HG02852 (cell line): ENCODE results near the gene ADAMTS17.

Source experiments
- ATAC-seq: cut with Tn5 transposase; IDR thresholded peaks from one replicate; pipeline ENCODE4 v1.9.1; 2021; ENCODE audit warnings: mild to moderate bottlenecking, moderate library complexity; ENCODE audit not compliant: unreplicated experiment

The ADAMTS17 gene

DNA sequence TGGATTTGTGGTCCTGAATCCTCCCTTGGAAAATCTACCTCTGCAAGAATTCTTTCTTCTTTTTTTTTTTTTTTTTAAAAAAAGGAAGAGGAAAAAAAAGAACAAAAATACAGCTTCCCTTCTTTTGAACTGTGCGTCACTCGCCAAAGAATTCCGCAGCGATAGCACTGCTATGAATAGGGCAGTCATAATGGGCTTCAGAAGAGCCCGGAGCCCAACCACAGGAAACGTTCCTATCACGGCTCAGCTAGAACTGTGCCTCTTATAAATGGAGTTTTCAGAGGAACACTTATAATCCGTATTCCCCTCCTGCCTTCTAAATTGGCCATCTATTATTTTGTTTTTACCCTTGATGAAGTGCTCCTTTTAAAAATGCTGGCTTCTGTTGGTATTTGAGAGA is 227.7 kb downstream of the ADAMTS17 start:
- ATAC-seq, result no peak

DNA sequence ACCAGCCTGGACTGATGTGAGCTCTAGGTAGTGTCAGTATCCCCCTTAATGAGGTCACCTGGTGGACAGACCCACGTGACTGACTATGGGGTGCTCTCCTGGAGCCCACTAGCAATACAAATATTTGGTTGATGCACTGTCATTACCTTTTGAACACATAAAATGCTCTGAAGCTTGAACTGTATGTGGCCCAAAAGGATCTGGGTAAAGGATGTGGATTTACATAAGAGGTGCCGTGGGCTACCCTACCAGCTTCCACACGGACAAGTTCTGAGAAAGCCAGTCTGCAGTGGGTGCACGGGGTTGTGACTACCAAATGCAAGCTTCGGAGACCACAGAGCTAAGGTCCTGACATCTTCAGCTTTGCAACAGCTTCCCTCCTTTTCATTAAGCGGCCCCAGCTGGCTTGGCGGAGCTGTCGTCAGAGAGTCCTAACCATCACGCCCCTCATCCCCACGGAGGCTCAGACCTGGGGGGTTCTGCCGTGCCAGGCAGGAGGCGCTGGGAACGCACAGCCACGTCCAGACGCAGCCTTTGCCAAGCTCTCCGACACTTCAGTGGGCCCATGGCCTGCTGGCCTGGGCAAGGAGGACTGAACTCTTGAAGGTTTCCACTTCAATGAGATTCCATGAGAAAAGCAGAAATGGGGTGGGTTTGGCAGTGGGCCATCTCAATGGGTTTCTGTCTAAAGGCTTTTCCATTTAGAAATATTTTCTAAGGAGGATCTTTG is 228.3 kb downstream of the ADAMTS17 start:
- no peak for ATAC-seq

DNA sequence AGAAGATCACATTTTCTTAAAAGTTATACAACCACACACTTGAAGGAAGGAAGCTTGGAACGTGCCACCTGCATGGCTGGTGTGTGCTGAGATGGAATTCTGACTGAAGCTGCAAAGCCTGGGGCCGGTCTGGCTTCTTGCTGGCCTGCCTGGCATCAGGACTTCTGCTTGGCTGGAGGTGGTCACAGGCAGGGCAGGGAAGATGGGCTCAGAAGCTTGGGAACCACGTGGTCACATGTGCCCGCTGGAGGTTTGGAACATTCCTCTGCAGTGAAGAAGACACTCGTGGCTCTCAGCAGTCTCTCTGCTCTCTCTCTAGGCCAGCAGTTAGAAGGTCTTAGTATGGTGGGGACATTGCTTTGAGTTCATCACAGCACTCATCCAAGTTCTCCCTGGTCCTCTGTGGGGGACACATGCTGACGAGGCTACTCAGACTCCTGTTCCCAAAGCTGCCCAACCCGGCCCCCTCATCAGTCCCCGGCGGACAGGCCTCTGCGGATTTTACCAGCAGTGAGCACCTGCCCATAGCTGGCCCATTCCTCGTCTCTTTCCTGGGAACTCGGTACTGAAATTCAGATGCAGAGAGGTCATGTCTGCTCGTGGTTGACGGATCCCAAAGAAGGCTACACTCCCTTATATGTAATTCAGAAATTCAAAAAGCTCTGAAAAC is 229.0 kb downstream of the ADAMTS17 start:
- no peak for ATAC-seq

DNA sequence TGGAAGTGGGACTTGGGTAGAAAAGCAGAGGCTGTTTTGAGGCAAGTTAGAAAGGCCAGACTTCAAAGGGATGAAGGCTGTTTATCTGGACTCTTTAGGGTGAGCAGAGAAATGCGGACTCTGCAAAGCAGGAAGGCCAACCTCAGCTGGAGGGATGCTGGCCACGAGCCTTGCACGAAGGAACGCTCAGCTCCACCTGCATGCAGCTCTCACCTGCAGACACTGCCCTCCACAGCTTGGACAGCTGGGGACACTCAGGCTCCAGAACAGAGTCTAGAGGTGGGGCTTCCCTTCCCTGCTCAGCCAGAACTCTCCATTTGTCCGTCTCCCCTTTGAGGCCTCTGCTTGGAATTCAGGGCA is 229.7 kb downstream of the ADAMTS17 start:
- ATAC-seq, result no peak

GRCh38 chr15:100111125-100112060 is 230.4 kb downstream of the ADAMTS17 start:
- ATAC-seq, result no peak

- ATAC-seq, result no peak
Measured at GRCh38 chr15:100109486-100110035, 232.2 kb downstream of the ADAMTS17 start.

GRCh38 chr15:100108846-100109245 is 232.9 kb downstream of the ADAMTS17 start:
- ATAC-seq, result no peak

GRCh38 chr15:100108346-100108745 is 233.4 kb downstream of the ADAMTS17 start:
- no peak for ATAC-seq

DNA sequence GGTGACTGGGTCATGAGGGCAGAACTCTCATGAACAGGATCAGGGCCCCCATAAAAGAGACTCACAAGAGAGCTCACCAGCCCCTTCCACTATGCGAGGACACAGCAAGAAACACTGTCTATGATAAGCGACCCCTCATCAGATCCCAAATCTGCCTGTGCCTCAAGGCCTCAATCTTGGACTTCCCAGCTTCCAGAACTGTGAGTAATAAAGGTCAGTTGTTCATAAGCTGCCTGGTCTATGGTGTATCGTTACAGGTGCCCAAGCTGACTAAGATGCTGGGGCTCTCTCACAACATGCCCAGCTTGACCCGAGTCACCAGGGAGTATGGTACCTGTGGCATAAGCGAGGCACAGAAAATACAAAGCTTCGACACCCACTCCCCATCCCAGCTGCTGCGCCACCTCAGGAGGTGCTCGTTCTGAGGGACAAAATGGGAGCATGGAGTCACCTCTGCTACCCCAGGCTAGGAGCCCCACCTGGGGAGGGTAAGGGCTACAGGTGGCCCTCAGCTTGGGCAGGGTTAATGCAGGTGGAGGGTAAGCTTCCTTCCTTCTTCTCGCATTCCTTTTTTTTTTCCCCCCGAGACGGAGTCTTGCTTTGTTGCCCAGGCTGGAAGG is 234.1 kb downstream of the ADAMTS17 start:
- no peak for ATAC-seq

- no peak for ATAC-seq
Measured at GRCh38 chr15:100107151-100107550, 234.6 kb downstream of the ADAMTS17 start.

GRCh38 chr15:100106732-100107131 is 235.0 kb downstream of the ADAMTS17 start:
- ATAC-seq, result no peak

DNA sequence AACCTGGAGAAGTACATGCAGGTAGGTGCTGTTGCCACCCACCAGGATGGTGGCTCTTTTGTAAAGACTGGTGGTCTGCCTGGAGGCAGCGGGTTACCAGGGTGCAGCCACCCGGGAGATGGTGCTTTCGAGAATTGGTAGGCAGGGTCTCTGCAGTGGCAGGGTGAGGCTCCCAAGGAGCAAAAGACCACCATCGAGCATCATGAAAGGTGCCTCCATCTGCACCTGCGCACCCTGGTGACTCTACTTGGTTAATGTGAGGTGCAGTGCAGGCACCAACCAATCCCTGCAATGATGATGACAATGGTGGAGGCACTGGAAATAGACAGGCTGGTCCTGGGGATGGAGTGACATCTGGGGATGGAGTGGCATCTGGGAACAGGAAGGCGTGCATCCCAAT is 236.7 kb downstream of the ADAMTS17 start:
- no peak for ATAC-seq

DNA sequence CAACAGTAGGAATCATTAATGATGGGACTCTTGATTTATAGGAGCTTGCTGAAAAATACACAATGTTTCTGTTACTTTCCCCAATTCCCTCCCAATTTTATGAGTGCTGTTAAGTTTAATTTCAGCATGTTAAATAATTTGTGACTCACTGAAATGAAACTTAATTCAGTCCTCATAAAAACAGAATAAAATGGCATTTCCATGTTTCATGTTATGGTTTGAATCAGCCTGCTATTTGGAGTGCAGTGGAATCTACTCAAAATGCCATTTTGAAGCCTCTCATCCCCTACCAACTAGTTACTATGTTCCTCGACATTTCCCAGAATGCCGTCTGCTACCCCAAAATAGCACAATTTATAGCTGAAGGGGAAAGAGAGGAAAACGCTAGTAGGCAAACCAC is 237.5 kb downstream of the ADAMTS17 start:
- no peak for ATAC-seq

DNA sequence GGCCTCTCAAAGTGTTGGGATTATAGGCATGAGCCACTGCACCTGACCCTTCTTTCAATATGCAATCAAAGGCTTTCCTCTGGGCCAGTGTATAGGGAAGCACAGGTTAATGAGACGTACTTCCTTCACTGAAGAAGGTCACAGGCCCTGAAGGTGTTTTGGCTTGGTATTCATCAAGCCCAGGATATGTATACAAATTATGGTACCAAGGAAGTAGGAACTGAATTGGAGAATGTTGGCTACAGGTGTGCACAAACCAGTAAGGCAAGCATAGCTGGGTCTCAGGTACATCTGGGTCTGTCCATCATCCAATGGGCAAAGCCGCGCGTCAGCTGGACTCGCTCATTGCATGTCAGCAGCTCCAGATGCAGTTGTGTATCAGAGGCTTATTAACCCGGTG is 237.9 kb downstream of the ADAMTS17 start:
- ATAC-seq, result no peak

- no peak for ATAC-seq
Measured at GRCh38 chr15:100101426-100102089, 240.2 kb downstream of the ADAMTS17 start.

DNA sequence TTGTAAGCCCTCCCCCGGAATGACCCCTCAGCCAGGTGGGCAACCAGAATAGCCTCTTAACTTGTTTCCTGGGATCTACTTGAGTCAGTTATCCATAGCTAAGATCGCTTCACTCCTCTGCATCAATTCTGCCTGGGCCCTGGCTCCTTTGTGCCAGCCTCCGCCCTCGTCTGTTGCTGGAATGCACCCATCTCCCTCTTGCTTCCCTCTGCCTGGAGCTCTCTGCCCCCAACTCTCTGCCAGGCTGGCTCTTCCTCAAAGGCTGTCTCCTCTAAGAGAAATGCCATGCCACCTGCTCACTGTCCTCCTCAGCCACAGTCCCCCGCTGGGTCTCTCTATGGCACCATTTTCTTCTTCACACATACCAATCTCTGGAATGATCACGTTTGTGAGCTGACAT is 240.8 kb downstream of the ADAMTS17 start:
- no peak for ATAC-seq

DNA sequence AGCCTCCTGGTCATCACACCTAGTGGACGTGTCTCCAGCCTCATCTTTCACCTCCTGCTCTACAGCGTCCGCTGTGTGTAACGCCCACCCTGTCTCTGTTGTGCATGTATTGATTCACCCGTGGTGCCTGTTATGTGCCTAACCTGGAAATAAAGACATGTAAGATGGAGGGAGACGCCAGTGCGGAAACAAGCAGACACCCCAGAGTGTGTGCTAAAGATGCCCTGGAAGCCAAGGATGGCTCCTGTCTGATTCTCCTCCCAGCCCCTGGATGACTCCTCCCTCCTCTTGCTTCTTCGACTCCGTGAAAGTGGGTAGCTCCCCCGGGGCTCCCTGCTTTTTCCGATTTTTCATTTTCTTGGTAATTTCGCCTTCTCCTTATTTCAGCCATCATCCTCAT is 241.8 kb downstream of the ADAMTS17 start:
- no peak for ATAC-seq

GRCh38 chr15:100098705-100099104 is 243.1 kb downstream of the ADAMTS17 start:
- ATAC-seq, result no peak

- no peak for ATAC-seq
Measured at GRCh38 chr15:100097342-100098127, 244.2 kb downstream of the ADAMTS17 start.

GRCh38 chr15:100096700-100097099 is 245.1 kb downstream of the ADAMTS17 start:
- no peak for ATAC-seq
